Breast epithelium (tissue), 3 donors: ENCODE data around the gene SPTLC2.

Source experiments
- CTCF ChIP-seq, 3 donors: fragments of 450-650 bp; IDR thresholded peaks; one replicate each; pipeline ENCODE4 v1.5.1; 2016 to 2017; ENCODE audit warnings: antibody characterized with exemption in 3 of 3, mild to moderate bottlenecking in 3 of 3, moderate library complexity in 3 of 3
- POLR2AphosphoS5 ChIP-seq, 3 donors: sonication (generic); formaldehyde crosslinking; IDR thresholded peaks; one replicate each; pipeline ENCODE4 v1.6.1; 2017; ENCODE audit warnings: antibody characterized with exemption in 3 of 3

GRCh38 chr14:77458249-77458950 is 158.0 kb downstream of the SPTLC2 start:
- no peak for TF ChIP-seq CTCF (IDR thresholded peaks at IDR 0.05)
- TF ChIP-seq POLR2AphosphoS5 (IDR thresholded peaks at IDR 0.05): no peak
